ENCODE data around the gene SIKE1.

SIKE1 gene

DNA sequence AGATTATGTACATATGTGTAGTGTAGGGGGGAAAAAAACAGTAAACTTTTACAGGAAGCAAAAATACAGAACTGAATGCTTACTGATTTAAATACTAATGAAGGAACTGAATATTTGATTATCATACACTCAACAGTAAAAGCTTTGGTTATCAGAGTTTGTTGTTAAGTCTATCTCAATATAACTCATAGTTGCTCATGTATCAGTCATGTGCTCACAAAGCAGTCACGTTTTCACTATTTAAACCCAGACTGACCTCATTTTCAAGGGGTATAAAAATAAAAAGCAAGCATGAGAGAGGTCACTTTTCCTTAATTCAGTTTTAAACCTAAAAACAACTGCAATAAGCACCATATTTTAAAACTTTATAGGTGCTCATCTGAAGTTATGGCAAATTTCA is 57.0 kb downstream of the SIKE1 start:
- DNase-seq (ENCODE audit: low read depth), result no peak
- TF ChIP-seq, protein P1, sequence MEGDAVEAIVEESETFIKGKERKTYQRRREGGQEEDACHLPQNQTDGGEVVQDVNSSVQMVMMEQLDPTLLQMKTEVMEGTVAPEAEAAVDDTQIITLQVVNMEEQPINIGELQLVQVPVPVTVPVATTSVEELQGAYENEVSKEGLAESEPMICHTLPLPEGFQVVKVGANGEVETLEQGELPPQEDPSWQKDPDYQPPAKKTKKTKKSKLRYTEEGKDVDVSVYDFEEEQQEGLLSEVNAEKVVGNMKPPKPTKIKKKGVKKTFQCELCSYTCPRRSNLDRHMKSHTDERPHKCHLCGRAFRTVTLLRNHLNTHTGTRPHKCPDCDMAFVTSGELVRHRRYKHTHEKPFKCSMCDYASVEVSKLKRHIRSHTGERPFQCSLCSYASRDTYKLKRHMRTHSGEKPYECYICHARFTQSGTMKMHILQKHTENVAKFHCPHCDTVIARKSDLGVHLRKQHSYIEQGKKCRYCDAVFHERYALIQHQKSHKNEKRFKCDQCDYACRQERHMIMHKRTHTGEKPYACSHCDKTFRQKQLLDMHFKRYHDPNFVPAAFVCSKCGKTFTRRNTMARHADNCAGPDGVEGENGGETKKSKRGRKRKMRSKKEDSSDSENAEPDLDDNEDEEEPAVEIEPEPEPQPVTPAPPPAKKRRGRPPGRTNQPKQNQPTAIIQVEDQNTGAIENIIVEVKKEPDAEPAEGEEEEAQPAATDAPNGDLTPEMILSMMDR (IDR thresholded peaks at IDR 0.05; ENCODE audit: low read depth, low read length, missing control alignments), result no peak
- H3K4me3 ChIP-seq (ENCODE audit: low read depth, low read length), result no peak overlapping the region

DNA sequence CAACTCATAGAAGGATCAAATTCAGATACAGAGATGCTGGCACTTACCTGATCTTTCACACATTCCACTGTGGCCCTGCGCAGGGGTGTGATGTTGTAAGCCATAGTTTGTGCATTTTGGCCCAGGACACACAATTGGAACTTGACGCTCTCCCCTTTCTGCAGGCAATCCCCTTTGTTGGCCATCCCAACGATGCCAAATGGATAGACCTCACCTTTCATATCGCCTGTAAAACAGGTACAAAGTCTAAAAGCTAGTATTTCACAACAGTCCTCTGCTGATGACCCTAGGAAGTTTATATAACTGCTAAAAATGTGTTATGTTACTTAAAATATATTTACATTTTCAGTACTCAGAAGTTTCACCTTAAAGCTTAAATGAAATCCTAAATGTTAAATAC is 60.0 kb downstream of the SIKE1 start:
- no peak for DNase-seq (ENCODE audit: low read depth)

More for the DNA sequence above, 60.0 kb downstream of the SIKE1 start:
- TF ChIP-seq, protein P1 (IDR thresholded peaks at IDR 0.05; ENCODE audit: low read depth, low read length, missing control alignments), result no peak
- H3K4me3 ChIP-seq (ENCODE audit: low read depth, low read length), result no peak overlapping the region

Data from GM12864 (cell line).